Measurements from ENCODE around the gene SMARCA1.

- no peak for TF ChIP-seq POLR2A (IDR thresholded peaks at IDR 0.05)
- no peak for TF ChIP-seq CTCF (IDR thresholded peaks at IDR 0.05)
Measured at GRCh38 chrX:129523079-129523911, at the start of gene SMARCA1.

Measured in suprapubic skin (tissue), 3 donors.